Measurements from ENCODE around the gene PRDM15.

Gene PRDM15

GRCh38 chr21:41778930-41779600 is 100.1 kb downstream of the PRDM15 start:
- TF ChIP-seq CTCF (IDR thresholded peaks at IDR 0.05; ENCODE audit: insufficient read depth, low read length, missing control alignments) = no peak
- ChIA-PET POLR2A (interaction anchor here (0.7 to 0.8 kb wide), 2 partner anchors 11 to 166 kb away, joined by 3 read pairs; no protein-coding TSS in a partner anchor), CTCF (interaction anchor here (1.2 to 9.1 kb wide), 7 partner anchors 8 to 496 kb away, joined by 3 to 188 read pairs (median 6); no protein-coding TSS in a partner anchor)
- H3K4me3 ChIP-seq (ENCODE audit: low read depth, low read length) = no peak overlapping the region
- no peak for DNase-seq (ENCODE audit: low read depth, low spot score)

- peak; percentile 88 for TF ChIP-seq CTCF (IDR thresholded peaks at IDR 0.05; ENCODE audit: insufficient read depth, low read length, missing control alignments)
- DNase-seq (ENCODE audit: low read depth, low spot score) = peak; percentile 10
- H3K4me3 ChIP-seq (ENCODE audit: low read depth, low read length) = no peak overlapping the region
- CTCF ChIA-PET = interaction anchor here (0.7 to 9.1 kb wide), 13 partner anchors 9 to 495 kb away, joined by 3 to 188 read pairs (median 5); no protein-coding TSS in a partner anchor
- POLR2A ChIA-PET = interaction anchor here (0.7 to 0.8 kb wide), 2 partner anchors 10 to 165 kb away, joined by 3 read pairs; no protein-coding TSS in a partner anchor
Measured at GRCh38 chr21:41777951-41778815, 101.0 kb downstream of the PRDM15 start.

GRCh38 chr21:41776778-41777177 is 102.4 kb downstream of the PRDM15 start:
- CTCF ChIA-PET = interaction anchor here (0.9 to 9.1 kb wide), 10 partner anchors 8 to 494 kb away, joined by 3 to 188 read pairs (median 6); no protein-coding TSS in a partner anchor
- TF ChIP-seq CTCF (IDR thresholded peaks at IDR 0.05; ENCODE audit: insufficient read depth, low read length, missing control alignments) = no peak
- POLR2A ChIA-PET = no interaction called here
- no peak overlapping the region for H3K4me3 ChIP-seq (ENCODE audit: low read depth, low read length)
- DNase-seq (ENCODE audit: low read depth, low spot score) = no peak

GRCh38 chr21:41775149-41775472 is 104.0 kb downstream of the PRDM15 start:
- ChIA-PET CTCF (interaction anchor here (9.1 kb wide), 1 partner anchor 162 kb away, joined by 188 read pairs; no protein-coding TSS in a partner anchor), POLR2A (no interaction called here)
- DNase-seq (ENCODE audit: low read depth, low spot score) = no peak
- no peak for TF ChIP-seq CTCF (IDR thresholded peaks at IDR 0.05; ENCODE audit: insufficient read depth, low read length, missing control alignments)
- no peak overlapping the region for H3K4me3 ChIP-seq (ENCODE audit: low read depth, low read length)

GRCh38 chr21:41774467-41775148 is 104.5 kb downstream of the PRDM15 start:
- CTCF ChIA-PET = interaction anchor here (9.1 kb wide), 1 partner anchor 162 kb away, joined by 188 read pairs; no protein-coding TSS in a partner anchor
- POLR2A ChIA-PET = no interaction called here
- DNase-seq (ENCODE audit: low read depth, low spot score) = no peak
- TF ChIP-seq CTCF (IDR thresholded peaks at IDR 0.05; ENCODE audit: insufficient read depth, low read length, missing control alignments) = no peak
- no peak overlapping the region for H3K4me3 ChIP-seq (ENCODE audit: low read depth, low read length)

All from AG04449 (cell line).